OCI-LY7 (cell line): ENCODE results near the gene YJEFN3.

Experiments used
- EZH2phosphoT487 ChIP-seq: fragments of 200-600 bp; sonication (generic); IDR thresholded peaks from 2 replicates; pipeline ENCODE4 v1.6.1; 2018; ENCODE audit warnings: low read depth, borderline replicate concordance, mild to moderate bottlenecking, mixed run types, antibody characterized with exemption, low read length, moderate library complexity, mixed read lengths
- TF ChIP-seq, protein P1 (sequence below): fragments of 200-600 bp; sonication (generic); conservative IDR thresholded peaks from 2 replicates; pipeline ENCODE4 v1.5.1; 2014; ENCODE audit warnings: mild to moderate bottlenecking, antibody characterized with exemption, low read length, moderate library complexity, mixed read lengths

GRCh38 chr19:19486343-19487076 is 42.2 kb upstream of the YJEFN3 start:
- TF ChIP-seq, protein P1, sequence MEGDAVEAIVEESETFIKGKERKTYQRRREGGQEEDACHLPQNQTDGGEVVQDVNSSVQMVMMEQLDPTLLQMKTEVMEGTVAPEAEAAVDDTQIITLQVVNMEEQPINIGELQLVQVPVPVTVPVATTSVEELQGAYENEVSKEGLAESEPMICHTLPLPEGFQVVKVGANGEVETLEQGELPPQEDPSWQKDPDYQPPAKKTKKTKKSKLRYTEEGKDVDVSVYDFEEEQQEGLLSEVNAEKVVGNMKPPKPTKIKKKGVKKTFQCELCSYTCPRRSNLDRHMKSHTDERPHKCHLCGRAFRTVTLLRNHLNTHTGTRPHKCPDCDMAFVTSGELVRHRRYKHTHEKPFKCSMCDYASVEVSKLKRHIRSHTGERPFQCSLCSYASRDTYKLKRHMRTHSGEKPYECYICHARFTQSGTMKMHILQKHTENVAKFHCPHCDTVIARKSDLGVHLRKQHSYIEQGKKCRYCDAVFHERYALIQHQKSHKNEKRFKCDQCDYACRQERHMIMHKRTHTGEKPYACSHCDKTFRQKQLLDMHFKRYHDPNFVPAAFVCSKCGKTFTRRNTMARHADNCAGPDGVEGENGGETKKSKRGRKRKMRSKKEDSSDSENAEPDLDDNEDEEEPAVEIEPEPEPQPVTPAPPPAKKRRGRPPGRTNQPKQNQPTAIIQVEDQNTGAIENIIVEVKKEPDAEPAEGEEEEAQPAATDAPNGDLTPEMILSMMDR, result no peak
- no peak for TF ChIP-seq EZH2phosphoT487
